Smooth muscle cell of the coronary artery (primary cell): ENCODE measurements around the gene MSL2. TPM values are rescaled to one million over a fixed set of nuclear protein-coding genes. Genes with fewer than 3 reads are reported as not detected.

Experiments used
- total RNA-seq: library from RNA; depleted of rRNA; stranded (reverse); fragments of >200 nt; gene quantifications from 2 replicates; pipeline ENCODE4 v1.2.3, GENCODE V29; 2014; ENCODE audit warnings: low replicate concordance

Gene MSL2
- total RNA-seq = 2.9 and 7.3 TPM in 2 replicates

GRCh38 chr3:136196064-136196400 lies at the start of gene MSL2:
TSS of gene MSL2 (minus strand) at chr3:136196335. CDS start at chr3:136195113, 1,222 bp downstream.

Other genes starting within 250 kb of the MSL2 start
- gene PPP2R3A, start 230.6 kb downstream of the MSL2 start, total RNA-seq = 6.6 and 7.0 TPM in 2 replicates
- 39.5 and 67.5 TPM in 2 replicates for gene PCCB, start 54.0 kb upstream of the MSL2 start, total RNA-seq